EL (cell line): ENCODE data around the gene ITGA8.
"Not testable (repeated sequence)": the region's sequence is repeated elsewhere in the genome, so short reads cannot be mapped to it uniquely, and the experiment has no call there.

Experiments
- DNase-seq: peaks from one replicate; pipeline ENCODE4 v3.0.0-alpha.2; 2016

The ITGA8 gene

DNA sequence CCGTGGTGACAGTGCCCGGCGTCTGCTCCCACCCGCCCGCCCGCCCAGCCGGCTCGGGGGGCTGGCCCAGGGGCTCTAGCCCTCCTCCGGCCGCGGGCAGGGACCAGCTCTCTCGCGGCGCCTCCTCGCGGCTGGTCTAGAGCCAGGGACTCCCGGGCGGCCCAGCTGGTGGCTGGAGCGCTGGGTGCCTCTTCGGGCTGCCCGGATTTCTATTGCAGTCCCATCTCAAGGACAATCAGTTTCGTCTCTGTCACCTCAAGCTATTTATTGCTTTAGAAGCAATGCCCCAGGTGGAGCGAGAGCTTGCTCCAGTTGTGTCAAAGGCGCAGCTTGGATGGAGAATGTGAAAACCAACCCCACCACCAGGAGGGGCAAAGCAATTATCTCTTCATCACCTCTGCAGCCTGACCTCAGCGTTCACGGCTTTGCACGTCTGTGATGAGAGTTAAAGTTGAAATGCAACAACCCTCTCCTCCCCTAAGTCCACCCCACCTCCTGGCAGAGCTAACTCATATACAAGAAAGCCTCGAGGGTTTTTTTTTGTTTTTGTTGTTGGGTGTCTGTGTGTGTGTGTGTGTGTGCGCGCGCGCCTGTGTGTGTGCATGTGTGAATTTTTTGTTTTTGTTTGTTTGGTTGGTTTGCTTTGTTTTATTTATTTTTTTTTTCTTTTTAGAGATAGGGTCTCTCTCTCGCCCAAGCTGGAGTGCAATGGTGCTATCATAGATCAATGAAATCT, at the start of gene ITGA8:
ITGA8 (minus strand) TSS at position 24 of the 736 bp plus-strand sequence. CDS start 151 bp downstream, outside the sequence.
- DNase-seq, result peak; percentile 38

DNA sequence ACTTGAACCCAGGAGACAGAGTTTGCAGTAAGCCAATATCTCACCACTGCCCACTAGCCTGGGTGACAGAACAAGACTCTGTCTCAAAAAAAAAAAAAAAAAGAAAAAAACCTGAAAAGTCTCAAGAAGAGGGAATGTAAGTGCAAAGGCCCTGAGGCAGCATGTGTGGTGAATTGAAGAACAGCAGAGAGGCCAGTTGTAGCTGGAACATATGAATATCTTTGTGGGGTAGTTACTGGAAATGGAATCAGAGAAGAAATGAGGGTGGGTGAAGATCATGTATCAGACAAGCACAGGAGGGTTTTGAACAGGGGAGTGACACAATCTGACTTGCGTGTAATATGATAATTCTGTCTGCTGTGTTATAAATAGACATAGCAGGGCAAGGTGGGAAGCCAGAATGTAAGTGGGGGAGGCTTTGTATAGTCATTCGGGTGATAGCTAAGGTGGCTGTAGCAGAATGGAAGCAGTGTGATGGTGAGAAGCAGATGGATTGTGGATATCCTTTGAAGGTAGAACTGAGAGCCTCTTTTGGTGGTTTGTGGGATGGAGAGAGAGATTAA, 45.3 kb upstream of the ITGA8 start:
- DNase-seq, result no peak

DNA sequence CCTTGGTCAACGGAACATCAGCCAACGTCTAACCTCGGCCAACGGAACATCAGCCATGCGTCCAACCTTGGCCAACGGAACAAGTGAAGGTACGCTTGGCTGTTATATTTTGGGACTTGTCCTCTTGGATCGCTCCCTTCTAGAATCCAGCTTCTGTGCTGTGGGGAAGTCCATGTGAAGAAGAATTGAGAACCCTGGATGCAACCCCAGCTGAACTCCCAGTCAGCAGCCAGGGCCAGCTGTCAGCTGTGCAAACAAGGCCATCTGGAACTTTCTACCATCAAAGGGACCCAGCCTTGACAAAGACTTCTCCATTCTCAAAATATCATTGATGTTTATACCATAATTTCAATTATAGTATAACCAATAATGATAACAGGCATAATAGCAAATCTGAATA, 43.3 kb upstream of the ITGA8 start:
- no peak for DNase-seq

DNA sequence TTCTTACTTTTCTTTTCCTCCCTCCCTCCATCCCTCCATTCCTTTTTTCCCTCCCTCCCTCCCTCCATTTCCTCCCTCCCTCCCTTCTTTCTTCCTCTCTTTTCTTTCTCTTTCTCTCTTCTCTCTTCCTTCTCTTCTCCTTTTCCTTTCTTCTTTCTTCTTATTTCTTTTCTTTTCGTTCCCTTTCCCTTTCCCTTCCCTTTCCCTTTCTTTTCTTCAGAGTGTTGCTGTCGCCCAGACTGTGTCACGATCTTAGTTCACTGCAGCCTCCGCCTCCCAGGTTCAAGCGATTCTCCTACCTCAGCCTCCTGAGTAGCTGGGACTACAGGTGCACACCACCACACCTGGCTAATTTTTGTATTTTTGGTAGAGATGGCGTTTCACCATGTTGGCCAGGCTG, 42.5 kb upstream of the ITGA8 start:
- not testable (repeated sequence) for DNase-seq

DNA sequence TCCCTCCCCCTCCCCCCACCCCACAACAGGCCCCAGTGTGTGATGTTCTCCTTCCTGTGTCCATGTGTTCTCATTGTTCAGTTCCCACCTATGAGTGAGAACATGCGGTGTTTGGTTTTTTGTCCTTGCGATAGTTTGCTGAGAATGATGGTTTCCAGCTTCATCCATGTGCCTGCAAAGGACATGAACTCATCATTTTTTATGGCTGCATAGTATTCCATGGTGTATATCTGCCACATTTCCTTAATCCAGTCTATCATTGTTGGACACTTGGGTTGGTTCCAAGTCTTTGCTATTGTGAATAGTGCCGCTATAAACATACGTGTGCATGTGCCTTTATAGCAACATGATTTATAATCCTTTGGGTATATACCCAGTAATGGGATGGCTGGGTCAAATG, 41.5 kb upstream of the ITGA8 start:
- not testable (repeated sequence) for DNase-seq

DNA sequence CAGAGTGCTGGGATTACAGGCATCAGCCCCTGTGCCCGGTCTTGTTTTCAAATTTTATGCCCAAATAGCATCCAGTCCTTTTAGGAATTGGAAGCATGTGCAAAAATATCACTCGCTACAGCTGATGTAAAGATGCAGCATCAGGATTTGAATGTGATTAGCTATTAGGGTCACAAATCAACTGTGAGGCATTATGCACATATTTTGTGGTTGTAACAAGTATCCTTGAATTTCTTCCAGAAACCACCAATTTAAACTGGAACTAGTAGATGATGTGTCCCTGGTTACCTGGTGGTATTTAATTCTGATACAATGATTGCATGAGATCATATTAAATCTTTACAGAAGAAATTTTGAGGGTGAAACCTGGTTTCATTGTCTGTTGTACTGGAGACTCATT, 41.0 kb upstream of the ITGA8 start:
- DNase-seq, result no peak

DNA sequence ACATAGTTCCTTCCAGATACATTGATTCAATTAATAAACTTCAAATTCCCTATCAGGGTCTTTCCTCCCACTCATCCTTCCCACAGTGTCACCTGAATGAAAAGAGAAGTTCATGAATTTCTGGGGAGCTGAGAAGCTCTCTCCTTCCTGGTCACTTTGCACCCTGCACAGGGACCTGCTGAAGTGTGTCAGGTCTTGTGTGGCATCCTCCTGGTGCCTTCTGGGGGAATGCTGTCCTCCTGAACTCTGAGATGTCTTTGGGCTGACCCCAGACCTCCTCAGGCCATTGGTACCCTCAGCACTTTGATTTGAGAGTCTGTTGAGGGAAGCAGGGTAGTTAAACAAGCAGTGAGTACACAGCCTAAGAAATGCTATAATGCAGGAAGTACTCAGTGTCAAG, 39.5 kb upstream of the ITGA8 start:
- no peak for DNase-seq

DNA sequence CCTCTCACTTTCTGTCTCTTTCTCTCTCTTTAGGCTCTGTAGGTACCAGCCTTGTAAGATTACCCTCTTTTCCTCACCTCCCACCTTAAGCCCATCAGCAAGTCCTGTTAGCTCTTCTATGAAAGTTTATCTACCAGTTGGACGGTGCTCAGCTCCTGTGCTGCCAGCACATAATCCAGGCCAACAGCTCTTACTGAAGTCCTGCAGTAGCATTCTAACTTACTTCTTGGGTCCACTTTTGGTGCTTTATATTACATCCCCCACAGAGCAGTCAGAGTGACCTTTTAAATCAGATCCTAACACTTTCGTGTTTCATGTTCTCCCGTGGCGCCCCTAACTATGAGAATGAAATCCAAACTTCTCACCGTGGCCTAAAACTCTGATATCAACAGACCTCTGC, 38.9 kb upstream of the ITGA8 start:
- no peak for DNase-seq

DNA sequence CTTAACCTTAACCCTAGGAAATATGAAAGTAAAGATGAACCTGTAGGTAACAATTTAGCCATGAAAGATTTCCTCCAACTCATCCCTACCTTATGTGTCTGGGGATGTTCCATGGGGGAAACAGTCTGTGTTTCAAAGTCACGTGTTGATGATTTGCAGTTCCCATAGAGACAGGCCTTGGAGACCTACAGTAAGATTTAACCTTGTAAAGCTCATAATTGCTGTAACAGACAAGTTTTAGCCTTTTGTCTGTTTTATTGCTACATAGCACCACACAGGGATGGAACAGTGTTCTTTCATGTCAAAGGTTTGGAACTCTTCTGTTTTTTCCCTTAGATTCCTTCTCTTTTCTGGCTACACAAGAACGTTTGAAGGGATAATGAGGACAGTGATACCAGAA, 35.2 kb upstream of the ITGA8 start:
- DNase-seq, result no peak

DNA sequence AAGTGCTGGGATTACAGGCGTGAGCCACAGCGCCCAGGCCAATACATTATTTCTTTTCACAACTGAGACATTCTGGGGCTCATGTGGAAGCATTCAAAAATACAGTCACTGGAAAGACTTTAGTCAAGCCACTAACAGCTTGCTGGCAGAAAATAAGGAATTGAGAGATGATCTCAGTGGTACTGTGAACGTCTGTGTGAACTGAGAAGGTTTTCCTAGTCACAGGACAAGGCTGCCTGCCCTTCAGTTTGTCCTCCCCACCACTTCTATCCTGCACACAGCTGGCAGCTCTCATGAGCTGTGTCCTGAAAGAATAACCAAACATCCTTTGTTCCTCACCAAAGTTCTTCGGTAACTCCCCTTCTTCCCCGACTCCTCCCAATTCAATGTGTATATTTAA, 31.3 kb upstream of the ITGA8 start:
- DNase-seq, result no peak

DNA sequence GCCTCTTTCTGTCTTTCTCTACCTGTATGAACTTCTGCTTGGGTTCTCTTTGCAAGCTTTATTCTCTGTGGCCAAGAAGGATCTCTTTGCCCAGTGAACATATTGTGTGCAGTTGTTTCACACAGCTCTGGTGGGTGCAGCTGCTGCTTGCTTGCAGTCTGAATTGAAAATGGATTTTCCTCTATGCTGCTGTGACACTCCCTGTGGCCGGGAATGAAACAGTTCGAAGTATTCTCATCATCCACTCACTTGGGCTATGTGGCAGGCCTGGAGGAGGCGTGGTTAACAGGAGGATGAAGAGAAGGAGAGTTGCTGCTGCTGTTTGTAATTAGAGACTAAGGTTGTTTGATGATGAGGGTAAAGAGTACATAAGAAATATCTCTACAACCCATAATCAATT, 28.4 kb upstream of the ITGA8 start:
- no peak for DNase-seq

DNA sequence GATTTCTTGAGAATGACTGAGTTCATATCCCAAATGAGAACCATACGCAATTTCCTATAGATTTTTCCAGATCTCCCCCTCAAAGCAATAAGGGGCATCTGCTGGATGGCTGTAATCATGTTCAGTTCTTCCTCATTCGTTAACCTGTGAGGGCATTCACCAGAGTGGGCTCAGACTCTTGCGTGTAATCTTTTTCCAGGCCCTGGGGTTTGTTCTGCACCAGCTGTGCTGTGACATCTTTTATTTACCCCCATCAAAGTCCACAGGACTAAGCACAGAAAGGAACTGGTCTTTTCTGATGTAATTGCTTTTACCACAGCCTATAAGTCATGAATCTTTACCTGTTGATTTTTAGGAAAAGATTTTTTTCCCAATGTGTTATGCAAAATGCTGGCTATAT, 27.9 kb upstream of the ITGA8 start:
- DNase-seq, result no peak

DNA sequence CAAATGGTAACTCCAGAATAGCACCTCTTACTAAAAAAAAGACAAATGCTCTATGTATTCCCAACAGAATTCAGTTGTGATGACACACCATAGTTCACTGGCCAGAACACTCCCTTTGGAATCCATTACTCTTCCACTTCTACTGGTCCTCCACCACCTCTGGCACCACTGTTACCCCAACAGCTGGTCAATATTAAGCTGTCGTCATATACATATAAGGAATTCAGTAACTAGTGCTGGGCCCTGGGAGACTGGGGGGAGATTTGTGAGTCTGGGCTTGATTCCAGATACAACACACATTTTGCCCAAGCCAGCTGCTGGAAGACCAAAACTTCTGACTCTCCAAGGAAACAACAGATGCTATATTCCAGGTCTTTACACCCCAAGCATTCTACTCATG, 26.0 kb upstream of the ITGA8 start:
- no peak for DNase-seq

DNA sequence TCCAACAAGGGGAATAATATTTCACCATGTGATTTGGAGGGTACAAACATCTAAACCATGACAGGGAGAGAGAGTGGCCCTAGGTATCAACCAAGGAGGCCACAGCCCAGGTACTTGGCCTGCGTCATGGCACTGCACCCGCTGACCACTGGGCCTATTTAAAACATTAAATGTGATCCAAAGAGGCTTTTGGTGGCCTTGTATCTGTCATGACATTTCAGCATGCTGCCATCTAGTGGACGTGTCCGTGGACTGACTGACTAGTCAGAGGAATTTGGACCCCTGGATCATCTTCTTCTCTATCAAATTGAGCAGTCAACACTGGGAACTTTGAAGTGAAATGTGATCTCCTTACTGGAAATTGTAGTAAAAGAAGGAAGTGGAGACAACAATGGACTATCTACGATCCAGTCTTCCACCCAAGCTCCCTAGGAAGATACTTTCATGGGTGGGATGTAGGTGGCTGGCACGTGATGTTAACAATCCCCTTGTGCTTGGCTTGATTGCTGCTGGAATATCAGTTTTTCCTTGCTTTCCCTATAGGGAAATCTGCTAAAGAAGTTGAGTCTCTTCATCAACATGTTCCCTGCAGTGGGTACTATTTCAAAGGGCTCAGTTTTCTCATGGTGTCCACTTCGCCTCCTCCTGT, 24.6 kb upstream of the ITGA8 start:
- peak; percentile 56 for DNase-seq

DNA sequence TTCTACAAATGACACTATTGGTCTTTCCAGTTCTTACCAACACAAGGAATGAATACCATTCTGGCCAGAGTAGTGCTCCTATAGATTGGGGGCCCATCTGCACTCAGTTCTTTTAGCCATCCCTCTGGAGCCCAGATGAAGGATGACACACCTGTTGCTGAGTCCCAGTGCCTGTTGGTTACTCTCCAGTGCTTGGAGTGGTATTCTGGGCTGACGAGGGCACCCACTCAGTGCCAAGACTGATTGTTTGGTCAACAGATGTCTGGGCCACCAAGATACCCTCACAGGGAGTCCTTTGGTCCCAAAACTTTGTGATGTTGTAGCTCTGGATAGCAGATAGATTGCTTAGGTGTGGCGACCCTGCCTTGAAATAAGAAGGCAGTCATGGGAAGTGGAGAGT, 23.7 kb upstream of the ITGA8 start:
- no peak for DNase-seq

DNA sequence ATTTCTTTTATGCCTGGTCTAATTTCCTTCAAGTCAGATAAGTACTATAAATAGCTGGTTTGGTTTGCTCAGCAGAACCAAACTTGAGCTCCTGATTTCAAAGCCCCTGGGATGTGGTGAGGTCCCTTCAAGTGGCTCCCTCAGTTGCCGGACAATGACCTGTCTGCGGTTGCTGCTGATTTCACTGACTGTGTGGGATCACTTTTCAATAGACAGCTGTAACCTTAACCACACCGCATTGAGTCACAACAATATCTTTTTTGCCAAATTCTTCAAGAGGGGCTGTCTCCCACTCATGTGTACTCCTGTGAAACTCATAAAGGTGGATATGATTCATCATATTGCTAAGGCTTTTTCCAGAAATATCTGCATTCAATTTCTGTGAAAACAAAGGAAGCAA, 23.1 kb upstream of the ITGA8 start:
- no peak for DNase-seq

DNA sequence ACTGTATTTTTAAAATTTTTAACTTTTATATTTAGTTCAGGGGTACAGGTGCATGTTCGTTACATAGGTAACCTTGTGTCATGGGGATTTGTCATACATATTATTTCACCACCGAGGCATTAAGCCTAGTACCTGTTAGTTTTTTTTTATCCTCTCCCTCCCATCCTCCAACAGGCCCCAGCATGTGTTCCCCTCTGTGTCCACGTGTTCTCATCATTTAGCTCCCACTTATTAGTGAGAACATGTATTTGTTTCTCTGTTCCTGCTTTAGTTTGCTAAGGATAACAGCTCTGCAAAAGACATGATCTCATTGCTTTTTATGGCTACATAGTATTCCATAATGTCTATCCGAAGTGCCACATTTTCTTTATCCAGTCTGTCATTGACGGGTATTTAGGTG, 22.4 kb upstream of the ITGA8 start:
- DNase-seq, result no peak

DNA sequence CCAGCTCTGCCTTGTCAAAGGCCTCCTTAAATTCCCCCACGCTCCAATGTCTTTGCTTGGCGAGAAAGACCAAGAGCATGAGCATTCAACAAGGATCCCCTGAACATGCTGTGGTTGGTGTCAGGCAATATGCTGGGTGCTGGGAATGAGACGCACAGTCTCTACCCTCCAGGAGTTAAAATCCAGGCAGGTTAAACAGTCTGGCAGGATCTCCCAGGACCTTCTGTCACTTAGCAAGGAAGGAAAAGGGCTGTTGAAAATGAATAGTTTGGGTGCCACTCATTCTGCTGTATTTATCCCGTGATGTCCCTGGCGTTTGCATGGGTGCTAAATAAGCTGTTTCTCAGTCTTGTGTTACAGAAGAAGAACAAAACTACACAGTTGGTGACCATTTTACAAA, 21.9 kb upstream of the ITGA8 start:
- no peak for DNase-seq

DNA sequence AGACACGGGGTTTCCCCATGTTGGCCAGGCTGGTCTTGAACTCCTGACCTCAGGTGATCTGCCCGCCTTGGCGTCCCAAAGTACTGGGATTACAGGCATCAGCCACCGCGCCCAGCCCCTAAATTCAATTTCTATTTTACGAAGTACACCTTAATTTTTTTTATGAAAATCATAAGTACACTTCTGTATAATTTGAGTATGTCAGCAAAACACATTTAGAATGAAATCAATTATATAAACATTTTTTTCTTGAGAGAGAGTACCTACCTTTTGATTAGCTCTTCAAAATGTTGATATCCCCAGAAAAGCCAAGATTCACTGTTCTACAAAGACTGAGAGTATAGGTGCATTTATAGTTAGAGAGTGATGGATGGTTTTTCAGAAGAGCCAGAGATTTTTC, 20.5 kb upstream of the ITGA8 start:
- DNase-seq, result no peak

DNA sequence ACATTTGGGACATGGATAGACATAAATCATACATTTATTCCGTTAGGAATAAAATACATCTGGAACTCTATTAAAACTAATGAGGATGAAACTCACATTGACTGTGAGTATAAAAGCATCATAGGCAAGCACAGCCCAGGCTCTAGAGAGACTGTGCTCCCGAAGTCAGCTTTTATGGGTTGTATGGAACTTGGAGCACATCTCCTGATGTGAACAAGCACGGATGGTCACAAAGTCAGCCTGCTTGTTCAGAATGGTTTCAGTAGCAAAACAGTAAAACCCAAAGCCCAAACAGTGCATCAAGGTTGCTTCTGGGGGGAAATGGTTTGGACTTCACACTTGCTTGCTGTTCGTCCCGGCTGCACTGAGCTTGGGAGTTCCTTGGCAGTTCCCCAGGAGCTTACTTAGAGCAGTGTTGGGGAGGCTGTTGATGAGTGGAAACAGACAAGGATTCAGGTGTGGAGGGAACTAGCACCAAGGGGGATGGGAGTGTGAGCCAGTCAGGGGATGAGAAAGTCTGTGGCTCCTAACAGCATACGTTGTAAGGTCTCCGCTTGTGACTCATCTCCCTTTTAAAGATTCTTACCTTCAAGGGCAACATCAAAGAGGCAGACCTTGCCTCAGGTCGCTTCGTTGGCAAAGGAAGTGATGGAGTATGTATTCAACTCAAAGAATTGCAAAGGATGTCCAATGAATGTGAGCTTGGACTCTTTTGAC, 19.7 kb upstream of the ITGA8 start:
- DNase-seq, result no peak

DNA sequence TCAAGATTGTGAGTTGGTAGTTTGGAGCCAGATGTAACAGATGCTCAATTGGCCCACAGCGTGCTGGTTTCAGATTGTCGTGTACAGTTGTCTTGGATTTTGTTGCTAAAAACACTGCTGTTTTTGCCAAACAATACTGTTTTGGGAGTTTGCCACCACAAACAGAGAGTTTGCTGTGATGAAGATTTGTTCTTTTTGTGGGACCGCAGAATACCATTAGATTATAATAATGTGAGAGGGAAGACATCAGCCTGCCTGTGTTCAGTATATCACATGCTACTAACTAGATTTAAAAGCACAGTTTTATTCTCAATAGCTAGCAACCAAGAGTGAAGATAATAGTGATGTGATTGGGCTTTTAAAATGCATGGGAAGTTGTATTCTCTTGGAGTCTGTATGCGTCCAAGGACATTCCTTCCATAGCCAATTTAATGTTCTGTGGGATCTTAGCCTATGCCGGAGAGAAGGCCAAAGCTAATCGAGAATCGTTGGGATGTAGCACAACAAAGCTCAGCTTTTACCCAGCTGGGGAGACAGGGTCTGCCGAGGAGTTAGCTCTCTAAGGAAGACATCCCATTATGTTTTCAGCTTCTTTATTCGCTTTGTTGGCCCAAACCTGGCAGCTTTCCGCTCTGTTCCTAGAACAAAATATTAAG, 18.7 kb upstream of the ITGA8 start:
- DNase-seq, result no peak

DNA sequence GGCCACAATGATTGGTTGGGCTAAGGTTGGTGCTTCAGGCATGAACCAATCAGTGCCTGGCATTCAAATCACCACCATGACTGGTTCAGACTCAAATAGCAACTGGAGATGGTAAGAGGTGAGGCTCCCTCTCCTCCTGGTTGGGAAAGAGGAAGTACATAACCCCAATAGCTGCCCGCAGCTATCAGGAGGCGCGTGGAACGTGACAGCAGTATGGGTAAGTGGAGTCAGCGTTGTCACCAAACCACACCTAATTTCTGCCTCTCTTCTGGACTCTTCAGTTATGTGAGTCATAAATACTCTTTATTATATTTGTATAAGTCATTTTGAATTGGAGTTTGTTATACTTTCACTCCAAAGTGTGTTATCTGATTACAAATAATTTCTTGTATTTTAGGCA, 17.9 kb upstream of the ITGA8 start:
- no peak for DNase-seq

DNA sequence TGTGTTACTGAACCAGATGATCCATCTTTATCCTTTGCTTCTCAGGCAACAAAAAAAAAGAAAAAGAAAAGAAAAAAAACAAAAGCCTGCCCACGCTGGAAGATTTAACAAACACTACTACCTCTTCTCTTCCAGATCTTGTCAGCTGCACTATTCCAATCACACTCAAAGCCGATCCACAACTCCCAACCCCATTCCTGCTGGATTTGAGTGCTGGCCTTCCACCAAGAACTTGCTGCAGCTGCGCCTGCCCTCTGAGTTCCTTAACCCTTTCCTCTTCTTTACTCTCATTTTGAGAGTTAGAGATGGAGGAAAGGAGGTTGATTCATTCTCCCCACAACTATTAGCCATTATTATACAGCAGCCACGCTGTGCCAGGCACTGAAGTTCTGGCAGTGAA, 16.0 kb upstream of the ITGA8 start:
- no peak for DNase-seq
